GM23248 (cell line): ENCODE results near the gene NSD2.

Source experiments
- EZH2 ChIP-seq: fragments of 200-600 bp; sonication (generic); IDR thresholded peaks from 2 replicates; pipeline ENCODE4 v1.6.1; 2018; ENCODE audit warnings: antibody characterized with exemption, mild to moderate bottlenecking; ENCODE audit not compliant: insufficient read depth, poor library complexity, severe bottlenecking
- EZH2phosphoT487 ChIP-seq: fragments of 200-600 bp; sonication (generic); IDR thresholded peaks from 2 replicates; pipeline ENCODE4 v1.6.1; 2018; ENCODE audit warnings: antibody characterized with exemption, moderate library complexity, mild to moderate bottlenecking, low read depth; ENCODE audit not compliant: insufficient read depth

GRCh38 chr4:1978741-1979476 lies 107.7 kb downstream of the NSD2 start:
- TF ChIP-seq EZH2 (no peak), EZH2phosphoT487 (no peak)
